Frontal cortex (tissue), 4 donors: ENCODE results near the gene OR6C2. TPM values are rescaled to one million over a fixed set of nuclear protein-coding genes. Genes with fewer than 3 reads are reported as not detected.
"Not testable (repeated sequence)": the region's sequence is repeated elsewhere in the genome, so short reads cannot be mapped to it uniquely, and the experiment has no call there.

Source experiments
- DNase-seq, 2 donors: peaks; one replicate each; pipeline ENCODE4 v3.0.0; 2012; ENCODE audit warnings: low spot score in 2 of 2
- FAIRE-seq: peaks from 2 replicates; lab custom pipeline; 2012; peaks lifted over from hg19 to GRCh38; lab: Jason Lieb, UNC
- total RNA-seq: library from RNA; depleted of rRNA; stranded (reverse); fragments of >200 nt; gene quantifications from one replicate; pipeline ENCODE4 v1.2.3, GENCODE V29; 2014
- donor health status: control.
- donor health status: control.
- donor health status: control.

Gene OR6C2
- total RNA-seq, 1 donor from 2014 or later, result not detected

- FAIRE-seq (no peak), DNase-seq (no peak)
Measured at GRCh38 chr12:55470088-55470829, 26.4 kb downstream of the OR6C2 start, which contains the start of gene OR6C70. OR6C70 (minus strand) TSS chr12:55470138; CDS start chr12:55470138, 0 bp downstream.

DNA sequence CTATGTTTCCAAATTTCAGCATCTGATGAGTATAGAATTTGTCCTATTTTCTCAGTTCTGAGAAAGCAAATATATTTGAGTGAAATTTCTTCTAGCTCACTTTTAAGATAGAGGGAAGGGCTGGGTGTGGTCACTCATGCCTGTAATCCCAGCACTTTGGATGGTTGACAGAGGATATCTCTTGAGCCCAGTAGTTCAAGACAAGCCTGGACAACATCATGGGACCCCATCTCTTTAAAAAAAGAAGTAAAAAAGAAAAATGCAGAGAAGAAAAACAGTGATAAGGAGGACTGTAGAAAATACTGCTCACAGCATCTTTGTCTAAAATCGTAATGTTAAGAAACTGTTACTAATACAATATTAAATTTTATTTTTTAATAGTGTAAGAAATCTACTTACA, 28.4 kb downstream of the OR6C2 start:
- DNase-seq (no peak), FAIRE-seq (no peak)

DNA sequence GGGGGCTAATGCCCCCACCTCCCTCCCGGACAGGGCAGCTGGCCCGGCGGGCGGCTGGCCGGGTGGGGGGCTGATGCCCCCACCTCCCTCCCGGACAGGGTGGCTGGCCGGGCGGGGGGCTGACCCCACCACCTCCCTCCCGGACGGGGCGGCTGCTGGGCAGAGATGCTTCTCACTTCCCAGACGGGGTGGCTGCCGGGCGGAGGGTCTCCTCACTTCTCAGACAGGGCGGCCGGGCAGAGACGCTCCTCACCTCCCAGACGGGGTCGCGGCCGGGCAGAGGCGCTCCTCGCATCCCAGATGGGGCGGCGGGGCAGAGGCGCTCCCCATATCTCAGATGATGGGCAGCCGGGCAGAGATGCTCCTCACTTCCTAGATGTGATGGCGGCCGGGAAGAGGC, 35.3 kb downstream of the OR6C2 start:
- FAIRE-seq, DNase-seq: not testable (repeated sequence)

- not testable (repeated sequence) for FAIRE-seq, DNase-seq
Measured at GRCh38 chr12:55484284-55484683, 40.4 kb downstream of the OR6C2 start.

DNA sequence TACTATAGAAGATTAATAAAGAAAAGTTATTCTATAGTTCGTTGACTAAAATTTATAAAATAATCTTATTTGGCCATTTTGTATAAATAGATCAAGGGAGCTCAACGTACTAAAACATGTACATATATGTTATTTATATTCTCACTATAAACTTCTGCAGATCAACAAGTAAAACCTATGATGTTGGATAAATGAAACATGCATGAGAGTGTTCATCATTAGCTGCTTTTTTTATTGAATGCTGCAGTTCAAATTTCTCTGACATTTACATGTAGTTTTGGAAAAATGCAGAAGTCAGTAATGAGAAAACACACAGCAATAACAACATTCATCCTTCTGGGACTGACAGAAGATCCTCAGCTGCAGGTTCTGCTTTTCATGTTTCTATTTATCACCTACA, 48.2 kb downstream of the OR6C2 start, which contains the start of gene OR6C68:
TSS of gene OR6C68 (plus strand) at position 301 of the 400 bp plus-strand sequence. CDS start at position 301, 0 bp downstream.
- DNase-seq, result no peak
- FAIRE-seq, result no peak

- DNase-seq (no peak), FAIRE-seq (no peak)
Measured at GRCh38 chr12:55495490-55495889, 51.6 kb downstream of the OR6C2 start.

DNA sequence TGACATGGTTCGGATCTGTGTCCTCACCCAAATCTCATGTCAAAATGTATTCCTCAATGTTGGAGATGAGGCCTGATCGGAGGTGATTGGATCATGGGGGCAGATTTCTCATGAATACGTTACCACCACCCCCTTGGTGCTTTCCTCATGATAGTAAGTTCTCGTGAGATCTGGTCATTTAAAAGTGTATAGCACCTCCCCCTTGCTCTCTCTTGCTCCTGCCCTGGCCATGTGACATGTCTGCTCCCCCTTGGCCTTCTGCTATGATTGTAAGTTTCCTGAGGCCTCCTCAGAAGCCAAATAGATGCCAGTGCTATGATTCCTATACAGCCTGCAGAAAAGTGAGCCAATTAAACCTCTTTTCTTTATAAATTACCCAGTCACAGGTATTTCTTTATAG, 55.4 kb downstream of the OR6C2 start:
- FAIRE-seq (no peak), DNase-seq (no peak)

DNA sequence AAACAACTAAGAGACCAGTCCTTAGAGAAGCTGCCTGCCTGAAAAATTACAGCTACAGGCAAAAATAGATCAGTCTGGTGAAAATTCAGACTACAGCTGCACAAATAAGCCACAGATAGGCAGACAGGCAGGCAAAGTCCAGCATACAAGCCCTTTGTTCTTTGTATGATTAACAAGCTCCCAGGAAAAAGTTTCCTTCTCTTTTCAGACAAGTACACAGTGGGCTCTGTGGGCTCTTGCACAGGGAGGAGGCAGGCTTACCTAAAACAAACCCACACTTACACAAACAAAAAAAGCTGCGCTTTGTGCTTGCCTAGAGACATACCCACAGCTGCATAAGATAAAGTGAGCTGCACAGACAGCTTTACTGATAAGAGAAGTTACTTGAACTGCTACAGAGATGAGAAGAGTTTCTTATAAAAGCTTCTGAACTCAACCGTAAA, 56.0 kb downstream of the OR6C2 start:
- no peak for FAIRE-seq

DNA sequence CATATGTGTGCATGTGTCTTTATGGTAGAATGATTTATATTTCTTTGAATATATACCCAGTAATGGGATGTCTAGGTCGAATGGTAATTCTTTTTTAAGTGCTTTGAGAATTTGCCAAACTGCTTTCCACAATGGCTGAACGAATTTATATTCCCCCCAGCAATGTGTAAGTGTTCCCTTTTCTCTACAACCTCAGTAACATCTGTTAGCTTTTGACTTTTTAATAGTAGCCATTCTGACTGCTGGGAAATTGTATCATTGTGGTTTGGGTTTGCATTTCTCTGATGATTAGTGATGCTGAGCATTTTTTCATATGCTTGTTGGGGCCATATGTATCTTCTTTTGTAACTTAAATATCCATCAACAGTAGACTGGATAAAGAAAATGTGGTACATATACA, 57.7 kb downstream of the OR6C2 start:
- DNase-seq (no peak), FAIRE-seq (no peak)

More for the DNA sequence above, 56.0 kb downstream of the OR6C2 start:
- no peak for DNase-seq

Other genes with a start within 250 kb of the OR6C2 start
- not detected for gene OR10A7, start 223.1 kb upstream of the OR6C2 start, total RNA-seq
- gene OR6C74, start 199.5 kb upstream of the OR6C2 start, total RNA-seq, result not detected
- gene OR6C6, start 147.5 kb upstream of the OR6C2 start, total RNA-seq, result not detected
- gene OR6C1, start 129.7 kb upstream of the OR6C2 start, total RNA-seq, result not detected
- gene OR6C3, start 113.3 kb upstream of the OR6C2 start, total RNA-seq, result not detected
- not detected for gene OR6C75, start 81.1 kb upstream of the OR6C2 start, total RNA-seq
- not detected for gene OR6C65, start 43.5 kb upstream of the OR6C2 start, total RNA-seq
- not detected for gene OR6C76, start 17.8 kb upstream of the OR6C2 start, total RNA-seq
- gene OR6C70, start 26.1 kb downstream of the OR6C2 start, total RNA-seq, result not detected
- not detected for gene OR6C68, start 48.3 kb downstream of the OR6C2 start, total RNA-seq
- not detected for gene OR6C4, start 105.5 kb downstream of the OR6C2 start, total RNA-seq
- gene OR2AP1, start 128.4 kb downstream of the OR6C2 start, total RNA-seq, result not detected
- not detected for gene OR10P1, start 192.8 kb downstream of the OR6C2 start, total RNA-seq